Colonic mucosa (tissue), 4 donors: Measurements from ENCODE around the gene HDAC8. TPM values are rescaled to one million over a fixed set of nuclear protein-coding genes. Genes with fewer than 3 reads are reported as not detected.

Experiments used
- DNase-seq: peaks from one replicate; pipeline ENCODE4 v3.0.0-alpha.2; 2020
- H3K27ac ChIP-seq: fragments of 200-600 bp; one replicate; pipeline ENCODE4 v1.8.0; 2021
- H3K27me3 ChIP-seq: fragments of 200-600 bp; one replicate; pipeline ENCODE4 v1.8.0; 2021
- H3K36me3 ChIP-seq: fragments of 200-600 bp; one replicate; pipeline ENCODE4 v1.8.0; 2021
- H3K4me1 ChIP-seq: fragments of 200-600 bp; one replicate; pipeline ENCODE4 v1.8.0; 2021; ENCODE audit warnings: mild to moderate bottlenecking
- H3K4me3 ChIP-seq: fragments of 200-600 bp; one replicate; pipeline ENCODE4 v1.8.0; 2021
- H3K9ac ChIP-seq, 2 donors: one replicate each; pipeline ENCODE4 v1.7.0; 2013; ENCODE audit warnings: control low read depth in 2 of 2, low read depth in 2 of 2, low read length in 2 of 2
- H3K9me3 ChIP-seq: fragments of 200-600 bp; one replicate; pipeline ENCODE4 v1.8.0; 2021
- intact Hi-C: fragments of 100-400 bp; cut with DNase I; formaldehyde crosslinking; loops from one replicate; pipeline ENCODE4 v1.14.1; 2022
- total RNA-seq, 2 donors: library from RNA; stranded (reverse); fragmentation: NEBNext Ultra II Directional in 1 of 2; extraction: Animal tissue kit (Norgen Biotek cat#: 25700) in 1 of 2; gene quantifications; one replicate each; pipeline ENCODE4 v1.2.1, GENCODE V29; 2021
- TF ChIP-seq, protein P1 (sequence below): fragments of 200-600 bp; IDR thresholded peaks from one replicate; pipeline ENCODE4 v1.8.0; 2022; ENCODE audit warnings: antibody characterized with exemption, mild to moderate bottlenecking
- donor health status: healthy.
- donor health status: DM: no; HTN: no; CAD: no.
- donor health status: DM: no; HTN: no; CAD: no.

Gene HDAC8
- total RNA-seq, 2 donors from 2014 or later, result 23.0 to 25.7 TPM

DNA sequence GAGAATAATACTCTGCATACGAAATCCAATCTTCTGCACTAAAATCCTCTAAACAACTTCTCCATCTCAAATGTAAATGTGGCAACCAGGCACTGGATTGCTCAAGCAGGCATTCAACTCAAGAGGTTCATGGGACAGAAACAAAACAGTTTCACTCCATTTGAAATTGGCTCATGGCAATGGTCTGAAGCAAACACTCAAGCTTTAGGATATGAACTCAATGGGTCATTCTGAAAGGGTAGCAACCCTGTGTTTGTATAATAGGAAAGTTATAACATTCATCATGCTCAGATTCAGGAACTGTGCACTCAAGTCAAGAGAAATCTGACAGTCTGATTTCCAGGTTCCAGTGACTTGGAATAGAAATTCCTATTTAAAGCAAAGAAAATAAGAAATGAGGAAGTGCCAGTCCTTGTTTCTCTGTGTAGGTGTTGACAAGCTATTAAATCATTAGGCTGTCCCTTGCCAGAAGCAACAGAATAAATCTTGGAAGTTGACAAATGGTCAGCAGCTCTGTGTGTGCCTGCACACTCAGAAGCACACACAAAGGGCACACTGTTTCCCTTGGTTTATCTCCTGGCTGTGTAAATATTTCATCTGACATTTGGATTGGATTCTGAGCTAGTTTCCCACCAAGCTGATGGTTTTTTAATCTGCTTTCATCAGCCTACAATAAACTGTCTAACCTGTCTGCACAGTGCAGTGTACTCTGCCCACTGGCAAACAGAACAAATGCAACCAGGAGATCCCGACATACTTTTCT, 191.0 kb downstream of the HDAC8 start:
- Histone ChIP-seq H3K4me1 (no peaks in the 10 kb centered on the region), H3K4me3 (no peak overlapping the region), H3K27ac (no peak overlapping the region), H3K27me3 (no peaks in the 10 kb centered on the region), H3K9ac (no peak overlapping the region), H3K36me3 (no peaks in the 10 kb centered on the region), H3K9me3 (no peaks in the 10 kb centered on the region)
- DNase-seq, result no peak
- intact Hi-C loops, result no loop called here
- TF ChIP-seq, protein P1, sequence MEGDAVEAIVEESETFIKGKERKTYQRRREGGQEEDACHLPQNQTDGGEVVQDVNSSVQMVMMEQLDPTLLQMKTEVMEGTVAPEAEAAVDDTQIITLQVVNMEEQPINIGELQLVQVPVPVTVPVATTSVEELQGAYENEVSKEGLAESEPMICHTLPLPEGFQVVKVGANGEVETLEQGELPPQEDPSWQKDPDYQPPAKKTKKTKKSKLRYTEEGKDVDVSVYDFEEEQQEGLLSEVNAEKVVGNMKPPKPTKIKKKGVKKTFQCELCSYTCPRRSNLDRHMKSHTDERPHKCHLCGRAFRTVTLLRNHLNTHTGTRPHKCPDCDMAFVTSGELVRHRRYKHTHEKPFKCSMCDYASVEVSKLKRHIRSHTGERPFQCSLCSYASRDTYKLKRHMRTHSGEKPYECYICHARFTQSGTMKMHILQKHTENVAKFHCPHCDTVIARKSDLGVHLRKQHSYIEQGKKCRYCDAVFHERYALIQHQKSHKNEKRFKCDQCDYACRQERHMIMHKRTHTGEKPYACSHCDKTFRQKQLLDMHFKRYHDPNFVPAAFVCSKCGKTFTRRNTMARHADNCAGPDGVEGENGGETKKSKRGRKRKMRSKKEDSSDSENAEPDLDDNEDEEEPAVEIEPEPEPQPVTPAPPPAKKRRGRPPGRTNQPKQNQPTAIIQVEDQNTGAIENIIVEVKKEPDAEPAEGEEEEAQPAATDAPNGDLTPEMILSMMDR, result no peak

DNA sequence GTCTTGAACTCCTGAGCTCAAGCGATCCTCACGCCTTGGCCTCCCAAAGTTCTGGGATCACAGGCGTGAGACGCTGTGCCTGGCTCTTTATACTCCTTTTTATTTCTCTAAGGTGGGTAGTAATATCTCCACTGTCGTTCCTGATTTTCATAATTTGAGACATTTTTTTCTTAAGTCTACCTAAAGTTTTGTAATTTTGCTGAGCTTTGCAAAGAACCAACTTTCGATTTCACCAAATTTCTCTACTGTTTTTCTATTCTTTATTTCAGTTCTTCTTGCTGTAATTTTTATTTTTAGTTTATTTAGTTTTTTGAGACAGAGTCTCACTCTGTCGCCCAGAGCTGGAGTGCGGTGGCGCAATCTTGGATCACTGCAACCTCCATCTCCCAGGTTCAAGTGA, 196.5 kb downstream of the HDAC8 start:
- H3K9me3 ChIP-seq, result no peaks in the 10 kb centered on the region
- no peak for DNase-seq
- H3K9ac ChIP-seq, result no peak overlapping the region
- H3K4me3 ChIP-seq, result no peak overlapping the region
- no peaks in the 10 kb centered on the region for H3K4me1 ChIP-seq
- H3K27me3 ChIP-seq, result no peaks in the 10 kb centered on the region
- H3K36me3 ChIP-seq, result no peaks in the 10 kb centered on the region
- intact Hi-C loops, result no loop called here
- TF ChIP-seq, protein P1, result no peak
- no peak overlapping the region for H3K27ac ChIP-seq

- Histone ChIP-seq H3K9me3 (no peaks in the 10 kb centered on the region), H3K27me3 (no peaks in the 10 kb centered on the region), H3K9ac (no peak overlapping the region), H3K4me1 (no peaks in the 10 kb centered on the region), H3K36me3 (no peaks in the 10 kb centered on the region), H3K4me3 (no peak overlapping the region), H3K27ac (no peak overlapping the region)
- TF ChIP-seq, protein P1, result no peak
- DNase-seq, result no peak
- intact Hi-C loops, result no loop called here
Observed at GRCh38 chrX:72373136-72373535, 199.5 kb downstream of the HDAC8 start.

DNA sequence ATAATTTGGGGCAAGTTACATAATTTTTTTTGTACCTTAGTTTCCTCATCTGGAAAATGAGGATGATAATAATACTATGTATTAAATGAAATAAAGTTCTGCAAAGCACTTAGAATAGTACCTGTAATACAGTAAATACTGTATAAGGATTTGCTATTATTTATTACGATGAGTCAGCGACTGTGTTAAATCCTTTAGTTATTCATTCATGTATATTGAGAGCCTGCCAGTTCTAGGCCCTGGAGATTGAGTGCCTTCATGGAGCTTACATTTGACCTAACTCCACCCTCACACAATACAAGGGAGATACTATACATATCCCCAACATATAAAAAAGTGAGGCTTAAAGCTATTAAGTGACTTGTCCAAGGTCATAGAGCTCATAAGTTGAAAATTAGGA, 199.9 kb downstream of the HDAC8 start:
- no peak for DNase-seq
- Histone ChIP-seq H3K36me3 (no peaks in the 10 kb centered on the region), H3K27me3 (no peaks in the 10 kb centered on the region), H3K9ac (no peak overlapping the region), H3K4me1 (no peaks in the 10 kb centered on the region), H3K9me3 (no peaks in the 10 kb centered on the region), H3K4me3 (no peak overlapping the region), H3K27ac (no peak overlapping the region)
- intact Hi-C loops, result no loop called here
- TF ChIP-seq, protein P1, result no peak

GRCh38 chrX:72371405-72371804, 201.2 kb downstream of the HDAC8 start:
- Histone ChIP-seq H3K4me3 (no peak overlapping the region), H3K4me1 (no peaks in the 10 kb centered on the region), H3K9me3 (no peaks in the 10 kb centered on the region), H3K27me3 (no peaks in the 10 kb centered on the region), H3K27ac (no peak overlapping the region), H3K9ac (no peak overlapping the region), H3K36me3 (no peaks in the 10 kb centered on the region)
- intact Hi-C loops, result no loop called here
- no peak for DNase-seq
- TF ChIP-seq, protein P1, result no peak
